Measurements from ENCODE around the gene GPR42. TPM values are rescaled to one million over a fixed set of nuclear protein-coding genes. Genes with fewer than 3 reads are reported as not detected.

GPR42 gene
- total and polyA plus RNA-seq, 4 donors, result 0.21 to 1.5 TPM; not detected in 2

DNA sequence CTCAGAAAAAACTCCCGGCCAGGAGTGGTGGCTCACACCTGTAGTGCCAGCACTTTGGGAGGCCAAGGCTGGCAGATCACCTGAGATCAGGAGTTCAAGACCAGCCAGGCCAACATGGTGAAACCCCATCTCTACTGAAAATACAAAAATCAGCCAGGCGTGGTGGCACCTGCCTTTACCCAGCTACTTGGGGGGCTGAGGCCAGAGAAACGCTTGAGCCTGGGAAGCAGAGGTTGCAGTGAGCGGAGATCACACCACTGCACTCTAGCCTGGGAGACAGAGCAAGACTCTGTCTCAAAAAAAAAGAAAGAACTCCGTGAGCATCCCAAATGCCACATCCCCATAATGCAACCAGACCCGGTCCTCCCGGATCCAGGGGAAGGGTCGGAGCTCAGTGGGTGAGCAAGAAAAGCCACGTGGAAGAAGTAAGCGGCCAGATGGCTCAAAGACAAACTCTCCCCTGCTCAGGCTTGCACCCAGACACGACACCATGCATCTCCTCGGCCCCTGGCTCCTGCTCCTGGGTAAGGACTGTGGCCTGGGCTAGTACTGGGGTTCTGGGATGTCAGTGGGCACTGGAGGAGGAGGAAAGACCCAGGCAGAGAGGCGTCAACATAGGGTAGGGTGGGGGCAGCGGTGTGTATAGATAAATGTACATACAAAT lies 39.2 kb upstream of the GPR42 start:
- Histone ChIP-seq H3K36me3 (ENCODE audit: control insufficient read depth in 4 of 4, insufficient read depth in 4 of 4, low read length in 4 of 4) (peaks cover 0 to 3% (median 0%) of the 10 kb centered on the region in 4 donors), H3K27me3 (ENCODE audit: control insufficient read depth in 3 of 3, insufficient read depth in 3 of 3, low read length in 2 of 3) (no peaks in the 10 kb centered on the region), H3K4me1 (ENCODE audit: control insufficient read depth in 5 of 5, insufficient read depth in 5 of 5, low read length in 5 of 5) (no peaks in the 10 kb centered on the region), H3K9ac (ENCODE audit: insufficient read depth in 1 of 2, low read length in 2 of 2) (no peak overlapping the region), H3K9me3 (ENCODE audit: control insufficient read depth in 4 of 4, insufficient read depth in 3 of 4, low read length in 3 of 4) (no peaks in the 10 kb centered on the region), H3K4me3 (no peak overlapping the region), H3K27ac (ENCODE audit: low read depth in 1 of 2, low read length in 1 of 2) (no peak overlapping the region)
- TF ChIP-seq, protein P1, sequence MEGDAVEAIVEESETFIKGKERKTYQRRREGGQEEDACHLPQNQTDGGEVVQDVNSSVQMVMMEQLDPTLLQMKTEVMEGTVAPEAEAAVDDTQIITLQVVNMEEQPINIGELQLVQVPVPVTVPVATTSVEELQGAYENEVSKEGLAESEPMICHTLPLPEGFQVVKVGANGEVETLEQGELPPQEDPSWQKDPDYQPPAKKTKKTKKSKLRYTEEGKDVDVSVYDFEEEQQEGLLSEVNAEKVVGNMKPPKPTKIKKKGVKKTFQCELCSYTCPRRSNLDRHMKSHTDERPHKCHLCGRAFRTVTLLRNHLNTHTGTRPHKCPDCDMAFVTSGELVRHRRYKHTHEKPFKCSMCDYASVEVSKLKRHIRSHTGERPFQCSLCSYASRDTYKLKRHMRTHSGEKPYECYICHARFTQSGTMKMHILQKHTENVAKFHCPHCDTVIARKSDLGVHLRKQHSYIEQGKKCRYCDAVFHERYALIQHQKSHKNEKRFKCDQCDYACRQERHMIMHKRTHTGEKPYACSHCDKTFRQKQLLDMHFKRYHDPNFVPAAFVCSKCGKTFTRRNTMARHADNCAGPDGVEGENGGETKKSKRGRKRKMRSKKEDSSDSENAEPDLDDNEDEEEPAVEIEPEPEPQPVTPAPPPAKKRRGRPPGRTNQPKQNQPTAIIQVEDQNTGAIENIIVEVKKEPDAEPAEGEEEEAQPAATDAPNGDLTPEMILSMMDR (IDR thresholded peaks at IDR 0.05; ENCODE audit: control extremely low read depth, extremely low read depth), result no peak
- 87 to 92% methylated on average over 14 of the region's 14 CpGs for WGBS, 2 donors
- no peak for ATAC-seq (ENCODE audit: insufficient read depth, low FRiP score)
- no peak for DNase-seq

DNA sequence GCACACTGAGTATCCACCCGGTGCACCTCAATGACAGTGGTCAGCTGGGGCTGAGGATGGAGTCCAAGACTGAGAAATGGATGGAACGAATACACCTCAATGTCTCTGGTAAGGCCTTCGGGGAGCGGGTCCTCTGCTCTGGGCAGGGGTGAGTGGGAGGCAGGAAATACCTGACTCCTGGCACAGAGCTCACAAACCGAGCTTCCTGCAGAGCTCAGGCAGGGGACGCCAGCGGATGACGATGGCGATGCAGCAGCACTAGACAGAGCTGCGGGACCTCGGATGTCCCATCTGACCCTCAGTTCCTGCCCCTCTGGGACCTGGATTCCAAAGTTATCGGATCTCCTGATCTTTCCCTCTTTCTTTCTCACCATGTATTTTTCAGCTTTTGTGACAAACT lies 38.1 kb upstream of the GPR42 start:
- Histone ChIP-seq H3K4me1 (ENCODE audit: control insufficient read depth in 5 of 5, insufficient read depth in 5 of 5, low read length in 5 of 5) (no peaks in the 10 kb centered on the region), H3K9ac (ENCODE audit: insufficient read depth in 1 of 2, low read length in 2 of 2) (no peak overlapping the region), H3K4me3 (no peak overlapping the region), H3K27ac (ENCODE audit: low read depth in 1 of 2, low read length in 1 of 2) (no peak overlapping the region), H3K36me3 (ENCODE audit: control insufficient read depth in 4 of 4, insufficient read depth in 4 of 4, low read length in 4 of 4) (peaks cover 0 to 5% (median 0%) of the 10 kb centered on the region in 4 donors), H3K27me3 (ENCODE audit: control insufficient read depth in 3 of 3, insufficient read depth in 3 of 3, low read length in 2 of 3) (no peaks in the 10 kb centered on the region), H3K9me3 (ENCODE audit: control insufficient read depth in 4 of 4, insufficient read depth in 3 of 4, low read length in 3 of 4) (no peaks in the 10 kb centered on the region)
- ATAC-seq (ENCODE audit: insufficient read depth, low FRiP score) (no peak), DNase-seq (no peak)
- TF ChIP-seq, protein P1 (IDR thresholded peaks at IDR 0.05; ENCODE audit: control extremely low read depth, extremely low read depth), result no peak
- WGBS, 2 donors, result 32 to 51% methylated on average over 12 of the region's 12 CpGs

DNA sequence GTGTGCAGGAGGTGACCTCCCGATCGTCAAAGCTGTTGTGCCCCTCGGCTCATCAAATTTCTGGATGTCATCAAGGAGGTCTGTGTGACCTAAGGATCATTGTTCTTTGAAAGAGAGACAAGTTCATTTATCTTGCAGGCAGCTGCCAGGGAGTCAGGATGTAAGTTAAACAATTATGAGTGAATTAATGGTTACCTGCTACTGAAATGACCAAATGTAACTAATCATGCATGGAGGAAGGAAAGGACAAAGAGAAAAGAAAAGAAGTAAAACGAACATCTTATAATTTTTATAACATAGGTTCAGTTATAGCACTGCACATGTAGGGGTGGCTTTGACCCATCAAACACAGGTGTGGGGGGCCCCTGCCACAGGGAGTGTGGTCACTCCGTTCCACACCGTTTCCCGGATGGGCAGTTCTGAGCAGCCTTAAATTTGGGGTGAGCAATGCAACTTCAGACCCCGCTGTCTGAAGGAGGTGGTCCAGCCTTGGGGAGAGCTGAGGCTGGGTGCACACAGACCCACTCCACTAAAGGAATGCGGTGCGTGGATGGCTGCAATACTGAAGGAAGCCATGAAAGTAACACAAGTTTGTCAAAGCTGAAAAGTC lies 36.6 kb upstream of the GPR42 start:
- H3K27ac ChIP-seq (ENCODE audit: low read depth in 1 of 2, low read length in 1 of 2), result no peak overlapping the region
- TF ChIP-seq, protein P1 (IDR thresholded peaks at IDR 0.05; ENCODE audit: control extremely low read depth, extremely low read depth), result no peak
- no peaks in the 10 kb centered on the region for H3K27me3 ChIP-seq (ENCODE audit: control insufficient read depth in 3 of 3, insufficient read depth in 3 of 3, low read length in 2 of 3)
- no peak overlapping the region for H3K9ac ChIP-seq (ENCODE audit: insufficient read depth in 1 of 2, low read length in 2 of 2)
- ATAC-seq (ENCODE audit: insufficient read depth, low FRiP score) (no peak), DNase-seq (no peak)
- H3K4me3 ChIP-seq, result no peak overlapping the region
- H3K36me3 ChIP-seq (ENCODE audit: control insufficient read depth in 4 of 4, insufficient read depth in 4 of 4, low read length in 4 of 4), result peaks cover 0 to 2% (median 0%) of the 10 kb centered on the region in 4 donors
- no peaks in the 10 kb centered on the region for H3K4me1 ChIP-seq (ENCODE audit: control insufficient read depth in 5 of 5, insufficient read depth in 5 of 5, low read length in 5 of 5)
- H3K9me3 ChIP-seq (ENCODE audit: control insufficient read depth in 4 of 4, insufficient read depth in 3 of 4, low read length in 3 of 4), result no peaks in the 10 kb centered on the region
- WGBS, 2 donors, result 77 to 92% methylated on average over 10 of the region's 10 CpGs

All from lung (tissue), 12 donors.